Measurements from ENCODE around the gene RALB.

Gene RALB

DNA sequence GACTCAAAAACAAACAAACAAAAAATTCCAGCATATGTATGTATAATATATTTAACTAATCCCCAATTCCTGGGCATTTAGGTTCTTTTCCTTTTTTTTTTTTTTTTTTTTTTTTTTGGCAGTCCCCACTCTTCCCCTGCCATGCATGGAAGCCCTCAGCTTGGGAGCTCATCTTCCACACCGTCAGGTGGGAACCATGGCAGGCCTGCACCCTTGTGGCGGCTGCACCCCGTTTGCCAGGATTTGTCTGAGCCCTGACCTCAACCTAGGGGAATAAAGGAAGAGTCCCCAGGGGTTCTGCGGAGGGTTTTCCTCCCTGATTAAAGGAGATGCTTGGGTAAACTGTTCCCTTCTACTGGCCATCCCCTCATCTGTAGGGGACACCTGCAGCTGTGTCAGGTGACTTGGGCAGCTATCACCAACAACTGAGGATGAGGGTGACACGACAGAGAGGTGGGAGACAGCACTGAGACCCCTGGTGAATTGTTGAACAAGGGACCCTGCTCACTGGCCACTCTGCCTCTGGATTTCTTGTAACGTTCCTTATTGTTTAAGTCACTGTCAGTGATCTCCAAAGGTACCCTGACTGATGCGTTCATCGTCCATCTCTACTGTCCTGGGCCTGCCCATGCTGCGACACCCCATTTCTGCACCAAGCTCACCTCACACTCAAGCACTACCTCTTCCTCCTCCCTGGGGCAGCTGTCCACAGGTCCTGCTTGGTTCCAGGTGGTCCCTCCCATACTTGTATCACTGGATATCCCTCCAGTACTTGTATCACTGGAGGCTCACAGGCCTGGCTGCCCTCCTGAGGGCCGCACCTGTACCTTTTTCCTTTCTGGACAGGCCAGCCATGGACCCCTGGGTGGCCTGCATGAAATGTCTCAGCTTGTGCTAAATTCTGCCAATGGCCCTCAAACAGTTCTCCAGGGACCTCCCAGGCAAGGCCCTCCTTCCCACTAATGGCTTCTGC is 44.0 kb upstream of the RALB start:
- in situ Hi-C loops (cut with HindIII; ENCODE audit: low sequenced_read_pairs) = no loop called here
- TF ChIP-seq, protein P1, sequence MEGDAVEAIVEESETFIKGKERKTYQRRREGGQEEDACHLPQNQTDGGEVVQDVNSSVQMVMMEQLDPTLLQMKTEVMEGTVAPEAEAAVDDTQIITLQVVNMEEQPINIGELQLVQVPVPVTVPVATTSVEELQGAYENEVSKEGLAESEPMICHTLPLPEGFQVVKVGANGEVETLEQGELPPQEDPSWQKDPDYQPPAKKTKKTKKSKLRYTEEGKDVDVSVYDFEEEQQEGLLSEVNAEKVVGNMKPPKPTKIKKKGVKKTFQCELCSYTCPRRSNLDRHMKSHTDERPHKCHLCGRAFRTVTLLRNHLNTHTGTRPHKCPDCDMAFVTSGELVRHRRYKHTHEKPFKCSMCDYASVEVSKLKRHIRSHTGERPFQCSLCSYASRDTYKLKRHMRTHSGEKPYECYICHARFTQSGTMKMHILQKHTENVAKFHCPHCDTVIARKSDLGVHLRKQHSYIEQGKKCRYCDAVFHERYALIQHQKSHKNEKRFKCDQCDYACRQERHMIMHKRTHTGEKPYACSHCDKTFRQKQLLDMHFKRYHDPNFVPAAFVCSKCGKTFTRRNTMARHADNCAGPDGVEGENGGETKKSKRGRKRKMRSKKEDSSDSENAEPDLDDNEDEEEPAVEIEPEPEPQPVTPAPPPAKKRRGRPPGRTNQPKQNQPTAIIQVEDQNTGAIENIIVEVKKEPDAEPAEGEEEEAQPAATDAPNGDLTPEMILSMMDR (IDR thresholded peaks at IDR 0.05; ENCODE audit: low read depth, low read length, missing control alignments) = no peak
- no peak for DNase-seq (ENCODE audit: low read depth)
- no peak overlapping the region for H3K4me3 ChIP-seq (ENCODE audit: low read depth, low read length)

DNA sequence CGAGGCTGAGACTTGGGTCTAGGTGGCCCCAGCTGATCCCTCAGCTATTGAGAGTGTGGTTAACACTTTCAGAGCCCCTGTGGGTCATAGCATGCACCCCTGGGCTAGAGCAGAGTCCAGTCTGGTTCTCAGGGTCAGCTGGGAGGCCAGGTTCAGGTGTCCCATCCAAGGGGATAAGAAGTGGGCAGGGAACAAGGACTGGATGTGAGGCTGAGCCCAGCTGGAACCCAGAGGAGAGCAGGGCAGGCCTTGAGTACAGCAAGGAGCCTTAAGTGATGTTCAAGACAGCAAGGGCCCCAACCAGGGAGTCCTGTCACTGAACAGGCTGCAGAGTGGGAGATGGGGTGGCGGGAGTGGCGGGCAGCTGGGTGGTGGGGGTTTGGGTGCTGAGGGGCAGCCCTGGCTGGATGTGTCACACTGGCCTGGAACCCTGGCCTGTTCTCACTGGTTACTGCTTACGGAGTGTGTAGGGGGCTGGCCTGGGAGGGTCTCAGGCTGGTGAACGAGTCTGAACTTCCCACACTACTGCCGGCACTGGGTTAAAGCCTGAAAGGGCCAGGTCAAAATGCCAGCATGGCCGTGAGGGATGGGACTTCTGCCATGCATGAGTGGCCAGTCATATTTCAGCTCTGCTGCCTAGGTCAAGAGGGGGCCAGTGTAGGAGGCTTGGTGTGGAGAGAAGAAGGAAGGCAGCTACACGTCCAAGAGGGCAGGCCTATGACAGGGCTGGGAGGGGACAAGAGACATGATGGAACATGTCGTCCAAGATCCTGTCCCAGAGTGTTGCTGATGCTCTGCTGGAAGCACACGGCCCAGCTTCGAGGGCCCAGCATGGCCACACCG is 43.0 kb upstream of the RALB start:
- DNase-seq (ENCODE audit: low read depth) = no peak
- in situ Hi-C loops (cut with HindIII; ENCODE audit: low sequenced_read_pairs) = no loop called here
- TF ChIP-seq, protein P1 (IDR thresholded peaks at IDR 0.05; ENCODE audit: low read depth, low read length, missing control alignments) = no peak
- no peak overlapping the region for H3K4me3 ChIP-seq (ENCODE audit: low read depth, low read length)

DNA sequence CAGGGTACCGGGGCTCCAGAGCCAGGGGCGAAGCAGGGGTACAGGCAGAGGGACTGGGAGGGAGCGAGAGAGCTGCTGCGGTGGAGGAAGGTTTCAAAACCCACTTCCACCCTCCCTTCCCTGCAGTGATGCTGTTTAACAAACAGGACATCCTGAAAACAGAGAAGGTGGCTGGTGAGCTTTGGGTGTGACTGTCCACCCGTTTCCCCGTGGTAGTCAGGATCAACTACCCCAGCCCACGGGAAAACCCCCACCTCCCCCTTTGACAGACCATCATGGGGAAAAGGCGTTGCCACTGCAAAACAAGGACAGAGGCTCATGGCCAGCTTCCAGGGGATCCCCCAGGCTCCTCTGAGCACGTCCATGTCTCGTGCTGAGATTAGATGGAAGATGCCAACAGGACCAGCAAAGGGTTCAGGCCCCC is 42.4 kb upstream of the RALB start:
- TF ChIP-seq, protein P1 (IDR thresholded peaks at IDR 0.05; ENCODE audit: low read depth, low read length, missing control alignments) = no peak
- DNase-seq (ENCODE audit: low read depth) = no peak
- in situ Hi-C loops (cut with HindIII; ENCODE audit: low sequenced_read_pairs) = no loop called here
- no peak overlapping the region for H3K4me3 ChIP-seq (ENCODE audit: low read depth, low read length)

DNA sequence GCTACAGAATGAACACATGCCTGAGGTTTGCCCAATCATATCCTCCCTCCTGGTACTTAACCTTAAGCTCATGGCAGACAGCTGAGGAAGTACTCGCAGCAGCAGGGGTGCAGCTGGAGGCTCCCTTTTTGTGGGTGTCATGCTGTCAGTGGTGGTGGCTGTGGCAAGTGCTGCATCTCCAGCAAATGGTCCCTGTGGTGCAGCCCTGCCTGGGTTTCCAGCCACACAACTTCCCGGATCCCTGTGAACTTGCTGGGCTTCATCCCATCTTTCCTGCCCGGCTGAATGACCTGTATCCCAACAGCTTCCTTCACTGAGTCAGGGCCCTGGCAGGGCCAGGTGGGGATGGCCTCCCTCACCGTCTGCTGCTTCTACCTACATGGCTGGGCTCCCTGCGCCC is 34.5 kb upstream of the RALB start:
- H3K4me3 ChIP-seq (ENCODE audit: low read depth, low read length) = no peak overlapping the region

DNA sequence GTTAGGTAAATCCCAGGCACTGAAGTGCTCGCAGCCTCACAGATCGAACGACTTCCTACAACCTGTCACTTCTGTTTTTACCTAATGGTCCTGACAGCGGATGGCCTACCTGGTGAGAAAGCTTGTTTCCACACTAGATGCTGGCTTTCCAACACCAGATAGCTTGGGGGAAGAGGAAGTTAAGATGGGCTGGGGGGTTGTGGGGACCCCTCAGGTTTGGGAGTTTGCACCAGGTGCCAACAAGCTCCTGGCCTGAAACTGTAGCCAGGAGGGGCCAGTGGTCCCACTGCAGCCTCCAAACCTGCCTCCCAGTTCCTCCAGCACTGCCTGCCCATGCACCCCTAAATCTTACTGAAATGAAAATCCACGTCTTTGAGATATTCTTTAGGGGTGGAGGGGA is 33.4 kb upstream of the RALB start:
- H3K4me3 ChIP-seq (ENCODE audit: low read depth, low read length) = no peak overlapping the region
- no peak for DNase-seq (ENCODE audit: low read depth)
- TF ChIP-seq, protein P1 (IDR thresholded peaks at IDR 0.05; ENCODE audit: low read depth, low read length, missing control alignments) = no peak
- in situ Hi-C loops (cut with HindIII; ENCODE audit: low sequenced_read_pairs) = no loop called here

More for the DNA sequence above, 34.5 kb upstream of the RALB start:
- TF ChIP-seq, protein P1 (IDR thresholded peaks at IDR 0.05; ENCODE audit: low read depth, low read length, missing control alignments) = no peak
- in situ Hi-C loops (cut with HindIII; ENCODE audit: low sequenced_read_pairs) = no loop called here
- no peak for DNase-seq (ENCODE audit: low read depth)

DNA sequence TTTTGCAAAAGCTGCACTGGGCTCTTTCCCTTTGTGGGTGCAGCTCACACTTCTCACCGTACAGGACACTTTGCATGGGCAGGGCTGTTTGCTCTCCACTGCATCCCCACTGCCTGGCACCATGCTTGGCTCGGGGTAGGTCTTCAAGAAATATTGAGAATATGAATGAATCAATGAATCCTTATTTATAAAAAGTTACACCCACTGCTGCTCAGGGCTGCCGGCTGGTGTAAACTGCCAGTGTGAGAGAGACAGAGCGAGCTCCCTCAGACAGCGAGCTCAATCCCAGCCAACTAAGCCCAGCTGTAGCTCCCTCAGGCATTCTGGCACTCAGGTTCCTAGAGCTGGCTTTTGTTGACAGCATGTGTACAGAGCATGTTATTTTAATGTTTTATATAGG is 32.9 kb upstream of the RALB start:
- TF ChIP-seq, protein P1 (IDR thresholded peaks at IDR 0.05; ENCODE audit: low read depth, low read length, missing control alignments) = no peak
- DNase-seq (ENCODE audit: low read depth) = no peak
- no peak overlapping the region for H3K4me3 ChIP-seq (ENCODE audit: low read depth, low read length)
- in situ Hi-C loops (cut with HindIII; ENCODE audit: low sequenced_read_pairs) = no loop called here

Measured in astrocyte of the cerebellum (primary cell).